SK-N-SH (cell line): ENCODE measurements around the gene SSBP2. TPM values are rescaled to one million over a fixed set of nuclear protein-coding genes. Genes with fewer than 3 reads are reported as not detected.
A peak's percentile ranks its signal among the peaks of the same experiment; 100 is the strongest.

Experiments
- CTCF ChIA-PET: fragments of 300-600, 350-600 bp; formaldehyde crosslinking; extraction: SDS; loops from one replicate; lab custom pipeline; 2021; lab: Yijun Ruan, JAX
- POLR2A ChIA-PET: fragments of 350-600 bp; sonication (Branson Sonifier 250); formaldehyde crosslinking; extraction: SDS; loops from one replicate; lab custom pipeline; 2020; ENCODE audit warnings: antibody characterized with exemption, inconsistent platforms; lab: Yijun Ruan, JAX
- DNase-seq: peaks from one replicate; pipeline ENCODE4 v3.0.0; 2012
- H2AFZ ChIP-seq: fragments of 200-600 bp; sonication (generic); 2 replicates; pipeline ENCODE4 v1.8.1; 2016; ENCODE audit warnings: antibody characterized with exemption, mild to moderate bottlenecking, low read depth
- H3F3A ChIP-seq: fragments of 200-600 bp; sonication (generic); replicated peaks from 2 replicates; pipeline ENCODE3; 2016; ENCODE audit warnings: antibody characterized with exemption, mild to moderate bottlenecking; ENCODE audit not compliant: insufficient read depth
- H3K27ac ChIP-seq, 2 experiments: fragments of 200-500 bp in 1 of 2; fragments of 200-600 bp in 1 of 2; sonication (Bioruptor generic) in 1 of 2; sonication (generic), shearing (Covaris generic) in 1 of 2; 2 replicates each; pipeline versions ENCODE4 v1.5.1 to v1.6.1; 2014 to 2016; ENCODE audit warnings: low read depth in 2 of 2, inconsistent platforms in 1 of 2, low read length in 1 of 2, mild to moderate bottlenecking in 1 of 2, mixed read lengths in 1 of 2
- H3K27me3 ChIP-seq: fragments of 200-600 bp; sonication (generic), shearing (Covaris generic); 2 replicates; pipeline ENCODE4 v1.6.1; 2016; ENCODE audit warnings: mixed run types; ENCODE audit not compliant: insufficient read depth
- H3K36me3 ChIP-seq, 2 experiments: fragments of 200-500 bp in 1 of 2; fragments of 200-600 bp in 1 of 2; sonication (Bioruptor generic) in 1 of 2; sonication (generic) in 1 of 2; replicated peaks in 1 of 2; 2 replicates each; pipeline versions ENCODE3 to v1.5.1; 2014 to 2016; ENCODE audit warnings: low read length in 1 of 2, mild to moderate bottlenecking in 1 of 2; ENCODE audit not compliant: insufficient read depth in 2 of 2, control insufficient read depth in 1 of 2
- H3K4me1 ChIP-seq, 2 experiments: fragments of 200-500 bp in 1 of 2; fragments of 200-600 bp in 1 of 2; sonication (Bioruptor generic) in 1 of 2; sonication (generic), shearing (Covaris generic) in 1 of 2; 2 replicates each; pipeline versions ENCODE4 v1.5.1 to v1.6.1; 2014 to 2016; ENCODE audit warnings: low read depth in 1 of 2, low read length in 1 of 2, mixed run types in 1 of 2; ENCODE audit not compliant: insufficient read depth in 2 of 2, control insufficient read depth in 1 of 2
- H3K4me2 ChIP-seq: fragments of 200-600 bp; sonication (generic), shearing (Covaris generic); 2 replicates; pipeline ENCODE4 v1.6.1; 2017; ENCODE audit warnings: mixed run types
- H3K4me3 ChIP-seq, 2 experiments: fragments of 200-500 bp in 1 of 2; fragments of 200-600 bp in 1 of 2; sonication (Bioruptor generic) in 1 of 2; sonication (generic), shearing (Covaris generic) in 1 of 2; 2 replicates each; pipeline versions ENCODE4 v1.5.1 to v1.8.1; 2014 to 2016; ENCODE audit warnings: low read depth in 2 of 2, inconsistent platforms in 1 of 2, low read length in 1 of 2, mild to moderate bottlenecking in 1 of 2, mixed read lengths in 1 of 2, moderate library complexity in 1 of 2
- H3K79me2 ChIP-seq: fragments of 200-600 bp; sonication (generic); 2 replicates; pipeline ENCODE4 v1.8.1; 2017; ENCODE audit warnings: mild to moderate bottlenecking; ENCODE audit not compliant: insufficient read depth
- H3K9ac ChIP-seq: fragments of 200-600 bp; sonication (generic); 2 replicates; pipeline ENCODE4 v1.6.1; 2017; ENCODE audit warnings: mixed run types
- H3K9me2 ChIP-seq: fragments of 200-600 bp; sonication (generic); 2 replicates; pipeline ENCODE4 v1.6.1; 2017; ENCODE audit warnings: mixed run types
- H3K9me3 ChIP-seq: fragments of 200-600 bp; sonication (generic); 2 replicates; pipeline ENCODE4 v1.6.1; 2017; ENCODE audit warnings: mixed run types, mild to moderate bottlenecking, moderate library complexity
- H4K20me1 ChIP-seq: fragments of 200-600 bp; sonication (generic); 2 replicates; pipeline ENCODE4 v1.6.1; 2017; ENCODE audit warnings: mild to moderate bottlenecking, mixed run types; ENCODE audit not compliant: insufficient read depth
- CHD2 ChIP-seq: fragments of 150-350 bp; IDR thresholded peaks from 2 replicates; pipeline ENCODE4 v1.6.1; 2018; ENCODE audit warnings: low read length; ENCODE audit not compliant: partially characterized antibody
- EZH2phosphoT487 ChIP-seq: fragments of 200-600 bp; sonication (generic); IDR thresholded peaks from 2 replicates; pipeline ENCODE4 v1.6.1; 2017; ENCODE audit warnings: low read depth, mixed run types, mild to moderate bottlenecking, antibody characterized with exemption, moderate library complexity, borderline replicate concordance
- GABPA ChIP-seq: IDR thresholded peaks from 2 replicates; pipeline ENCODE4 v1.4.0; 2012; ENCODE audit warnings: low read depth, mild to moderate bottlenecking
- GATA2 ChIP-seq: sonication (generic); formaldehyde crosslinking; IDR thresholded peaks from 2 replicates; pipeline ENCODE4 v1.5.0; 2020; ENCODE audit warnings: mild to moderate bottlenecking, missing genetic modification reagents
- MEF2A ChIP-seq: IDR thresholded peaks from 2 replicates; pipeline ENCODE4 v1.4.0; 2012; ENCODE audit warnings: low read depth, borderline replicate concordance
- PBX3 ChIP-seq: IDR thresholded peaks from 2 replicates; pipeline ENCODE4; 2012
- RAD21 ChIP-seq: IDR thresholded peaks from 2 replicates; pipeline ENCODE4 v1.6.1; 2012; ENCODE audit warnings: mild to moderate bottlenecking, low read length
- RFX5 ChIP-seq: IDR thresholded peaks from 2 replicates; pipeline ENCODE4 v1.6.1; 2012; ENCODE audit warnings: mild to moderate bottlenecking, improper control_type of control experiment, low read length
- USF1 ChIP-seq: IDR thresholded peaks from 2 replicates; pipeline ENCODE4 v1.4.0; 2012; ENCODE audit warnings: low read depth, borderline replicate concordance
- USF2 ChIP-seq: fragments of 150-350 bp; IDR thresholded peaks from 2 replicates; pipeline ENCODE4 v1.6.1; 2017; ENCODE audit warnings: antibody characterized with exemption, low read length, low read depth, borderline replicate concordance
- WGBS: methylation state at CpG from one replicate; pipeline ENCODE4 v1.1.6; 2017; ENCODE audit warnings: low lambda C conversion rate; 5-methylcytosine and 5-hydroxymethylcytosine counted together
- polyA plus RNA-seq, 3 experiments: library from polyadenylated mRNA; depleted of rRNA; stranded (reverse); fragments of >200 nt; gene quantifications; 2 replicates each; pipeline ENCODE4 v1.2.3, GENCODE V29; 2012

The SSBP2 gene
- polyA plus RNA-seq, 1 of the 3 experiments (the other 2 are of a cell fraction): 35.3 TPM

DNA sequence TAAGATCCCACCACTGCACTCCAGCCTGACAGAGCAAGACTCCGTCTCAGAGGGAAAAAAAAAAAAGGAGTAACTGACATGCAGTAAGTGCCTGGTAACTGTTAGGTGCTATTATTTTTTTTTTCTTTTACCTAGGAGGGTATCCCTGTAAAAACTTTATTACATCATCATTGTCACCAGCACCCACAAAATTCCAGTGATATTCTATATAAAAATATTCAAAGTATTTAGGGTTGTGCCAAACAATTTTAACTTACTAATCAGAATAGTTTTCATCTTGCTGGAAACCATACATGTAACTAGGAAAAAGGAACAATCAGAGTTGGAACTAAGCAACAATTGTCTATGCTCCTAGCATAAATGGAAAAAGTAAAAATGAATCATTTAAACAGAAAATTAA is 112.4 kb downstream of the SSBP2 start:
- no peak for DNase-seq
- Histone ChIP-seq H3K27ac (peak overlapping the region in 1 of 2 experiments; percentile 20; a peak in 1 of 4 replicates), H3K9me3 (no peaks in the 10 kb centered on the region), H3K4me2 (0 out of 2 replicates have a peak overlapping the region, but pooled peaks have one; percentile 8), H3K79me2 (no peaks in the 10 kb centered on the region), H3F3A (no peaks in the 10 kb centered on the region), H4K20me1 (no peaks in the 10 kb centered on the region), H2AFZ (peak overlapping the region; percentile 4; the same call in 1 of the 2 replicates), H3K9me2 (no peaks in the 10 kb centered on the region), H3K4me1 (peaks cover 0 to 10% of the 10 kb centered on the region in 2 experiments; a peak in 2 of 4 replicates), H3K9ac (no peak overlapping the region), H3K4me3 (no peak overlapping the region), H3K27me3 (no peaks in the 10 kb centered on the region), H3K36me3 (peaks cover 0 to 5% of the 10 kb centered on the region in 2 experiments)
- ChIA-PET CTCF (no interaction called here), POLR2A (no interaction called here)
- WGBS: 88% methylated on average over 1 of the region's 1 CpG
- TF ChIP-seq PBX3: no peak
- TF ChIP-seq USF1: no peak
- TF ChIP-seq EZH2phosphoT487: no peak
- no peak for TF ChIP-seq RAD21
- TF ChIP-seq RFX5: no peak
- TF ChIP-seq GATA2: no peak

GRCh38 chr5:81633891-81634290 is 117.0 kb downstream of the SSBP2 start:
- ChIA-PET CTCF (no interaction called here), POLR2A (no interaction called here)
- H3K9me2 ChIP-seq: no peaks in the 10 kb centered on the region
- no peaks in the 10 kb centered on the region for H3F3A ChIP-seq
- peaks cover 0 to 4% of the 10 kb centered on the region in 2 experiments; a peak in 2 of 4 replicates for H3K4me1 ChIP-seq
- H4K20me1 ChIP-seq: no peaks in the 10 kb centered on the region
- H3K27me3 ChIP-seq: no peaks in the 10 kb centered on the region
- no peak for DNase-seq
- 96% methylated on average over 4 of the region's 4 CpGs for WGBS
- no peak overlapping the region for H3K4me2 ChIP-seq
- H3K4me3 ChIP-seq: no peak overlapping the region
- no peak overlapping the region for H3K27ac ChIP-seq
- no peaks in the 10 kb centered on the region for H3K79me2 ChIP-seq
- H3K9ac ChIP-seq: no peak overlapping the region
- TF ChIP-seq RAD21 (no peak), GABPA (no peak), MEF2A (no peak), USF2 (no peak), CHD2 (no peak)
- H3K9me3 ChIP-seq: no peaks in the 10 kb centered on the region
- H3K36me3 ChIP-seq: peaks cover 0 to 18% of the 10 kb centered on the region in 2 experiments
- H2AFZ ChIP-seq: no peak overlapping the region
